ENCODE measurements around the gene EDNRB. TPM values are rescaled to one million over a fixed set of nuclear protein-coding genes. Genes with fewer than 3 reads are reported as not detected.

Gene EDNRB
- polyA plus RNA-seq, 1 donor (not counting 4 experiments of a cell fraction or from before 2014, with no cell fraction given), result 0.01 TPM

DNA sequence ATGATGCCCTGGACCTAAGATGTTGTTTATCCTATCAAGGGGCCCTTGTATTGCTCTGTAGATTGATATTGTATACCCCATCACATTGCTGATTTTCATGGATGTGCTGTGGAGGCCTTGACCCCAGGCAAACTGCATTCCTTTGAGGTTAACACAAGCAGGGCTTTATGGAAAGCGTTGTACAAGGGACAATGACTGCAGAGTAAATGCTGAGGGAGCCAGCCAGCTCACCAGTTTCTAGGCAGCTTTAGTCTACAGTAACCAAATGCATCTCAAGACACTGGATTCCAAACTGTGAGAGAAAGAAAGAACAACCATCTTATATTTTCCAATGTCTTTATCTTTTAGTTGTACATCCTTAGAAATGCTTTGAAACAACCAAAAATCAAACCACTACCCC lies 34.1 kb upstream of the EDNRB start:
- no peak overlapping the region for H2AFZ ChIP-seq (ENCODE audit: control insufficient read depth, low read length)
- H3K4me2 ChIP-seq (ENCODE audit: control insufficient read depth, extremely low read depth, insufficient read depth, low read depth, low read length), result no peak overlapping the region
- no peak overlapping the region for H3K9ac ChIP-seq (ENCODE audit: control insufficient read depth, extremely low read depth, insufficient read depth, low read length)
- H3K9me3 ChIP-seq (ENCODE audit: control insufficient read depth, low read depth, low read length), result no peaks in the 10 kb centered on the region
- H3K4me3 ChIP-seq (ENCODE audit: control insufficient read depth in 2 of 3, extremely low read depth in 1 of 3, insufficient read depth in 2 of 3, low read depth in 1 of 3, low read length in 3 of 3), result no peak overlapping the region
- FAIRE-seq, result no peak
- no peak for DNase-seq (ENCODE audit: low read depth, low spot score)
- no peaks in the 10 kb centered on the region for H3K36me3 ChIP-seq (ENCODE audit: control insufficient read depth in 2 of 2, extremely low read depth in 1 of 2, insufficient read depth in 2 of 2, low read length in 2 of 2)
- H3K79me2 ChIP-seq (ENCODE audit: control insufficient read depth, insufficient read depth, low read length), result no peaks in the 10 kb centered on the region
- dilution Hi-C loops (cut with MboI; ENCODE audit: extremely low pct_ligation_motif_present, low sequenced_read_pairs), result no loop called here
- TF ChIP-seq EZH2 (IDR thresholded peaks at IDR 0.05; ENCODE audit: low read length), result no peak
- TF ChIP-seq, protein P1, sequence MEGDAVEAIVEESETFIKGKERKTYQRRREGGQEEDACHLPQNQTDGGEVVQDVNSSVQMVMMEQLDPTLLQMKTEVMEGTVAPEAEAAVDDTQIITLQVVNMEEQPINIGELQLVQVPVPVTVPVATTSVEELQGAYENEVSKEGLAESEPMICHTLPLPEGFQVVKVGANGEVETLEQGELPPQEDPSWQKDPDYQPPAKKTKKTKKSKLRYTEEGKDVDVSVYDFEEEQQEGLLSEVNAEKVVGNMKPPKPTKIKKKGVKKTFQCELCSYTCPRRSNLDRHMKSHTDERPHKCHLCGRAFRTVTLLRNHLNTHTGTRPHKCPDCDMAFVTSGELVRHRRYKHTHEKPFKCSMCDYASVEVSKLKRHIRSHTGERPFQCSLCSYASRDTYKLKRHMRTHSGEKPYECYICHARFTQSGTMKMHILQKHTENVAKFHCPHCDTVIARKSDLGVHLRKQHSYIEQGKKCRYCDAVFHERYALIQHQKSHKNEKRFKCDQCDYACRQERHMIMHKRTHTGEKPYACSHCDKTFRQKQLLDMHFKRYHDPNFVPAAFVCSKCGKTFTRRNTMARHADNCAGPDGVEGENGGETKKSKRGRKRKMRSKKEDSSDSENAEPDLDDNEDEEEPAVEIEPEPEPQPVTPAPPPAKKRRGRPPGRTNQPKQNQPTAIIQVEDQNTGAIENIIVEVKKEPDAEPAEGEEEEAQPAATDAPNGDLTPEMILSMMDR (optimal IDR thresholded peaks at IDR 0.05 in 1 of 3, IDR thresholded peaks at IDR 0.05 in 1 of 3, conservative IDR thresholded peaks at IDR 0.05 in 1 of 3; ENCODE audit: extremely low read depth in 1 of 3, insufficient read depth in 2 of 3, low read length in 3 of 3), result no peak
- H3K4me1 ChIP-seq (ENCODE audit: control insufficient read depth, extremely low read depth, insufficient read depth, low read length), result no peaks in the 10 kb centered on the region
- no peaks in the 10 kb centered on the region for H3K27me3 ChIP-seq (ENCODE audit: control insufficient read depth, extremely low read depth, insufficient read depth, low read length)
- no peaks in the 10 kb centered on the region for H3K9me1 ChIP-seq (ENCODE audit: control insufficient read depth, extremely low read depth, insufficient read depth, low read length)
- no peaks in the 10 kb centered on the region for H4K20me1 ChIP-seq (ENCODE audit: control insufficient read depth, extremely low read depth, insufficient read depth, low read length)
- H3K27ac ChIP-seq (ENCODE audit: control insufficient read depth, insufficient read depth, low read length), result no peak overlapping the region

DNA sequence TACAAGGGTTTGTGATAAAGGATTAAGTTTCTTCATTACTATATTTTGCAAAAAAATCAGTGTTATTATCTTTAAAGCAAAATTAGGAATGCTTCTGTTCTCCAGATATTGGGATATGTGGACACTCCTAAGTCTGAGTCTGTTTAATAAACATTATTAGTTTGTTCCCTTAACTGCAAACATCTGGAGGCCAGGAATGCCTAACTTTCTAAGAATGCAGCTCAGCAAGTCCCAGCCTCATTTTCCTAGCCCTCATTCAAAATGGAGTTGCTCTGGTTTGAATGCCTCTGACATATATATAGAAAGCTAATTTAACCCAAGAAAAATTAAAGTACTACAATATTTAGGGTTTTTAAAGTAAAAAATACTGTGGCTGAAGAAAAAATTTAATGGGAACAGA lies 33.6 kb upstream of the EDNRB start:
- H3K27me3 ChIP-seq (ENCODE audit: control insufficient read depth, extremely low read depth, insufficient read depth, low read length), result no peaks in the 10 kb centered on the region
- no peaks in the 10 kb centered on the region for H3K9me3 ChIP-seq (ENCODE audit: control insufficient read depth, low read depth, low read length)
- H3K4me2 ChIP-seq (ENCODE audit: control insufficient read depth, extremely low read depth, insufficient read depth, low read depth, low read length), result no peak overlapping the region
- no peak overlapping the region for H2AFZ ChIP-seq (ENCODE audit: control insufficient read depth, low read length)
- dilution Hi-C loops (cut with MboI; ENCODE audit: extremely low pct_ligation_motif_present, low sequenced_read_pairs), result no loop called here
- H3K4me1 ChIP-seq (ENCODE audit: control insufficient read depth, extremely low read depth, insufficient read depth, low read length), result no peaks in the 10 kb centered on the region
- no peak overlapping the region for H3K4me3 ChIP-seq (ENCODE audit: control insufficient read depth in 2 of 3, extremely low read depth in 1 of 3, insufficient read depth in 2 of 3, low read depth in 1 of 3, low read length in 3 of 3)
- H3K27ac ChIP-seq (ENCODE audit: control insufficient read depth, insufficient read depth, low read length), result no peak overlapping the region
- FAIRE-seq (no peak), DNase-seq (ENCODE audit: low read depth, low spot score) (no peak)
- H4K20me1 ChIP-seq (ENCODE audit: control insufficient read depth, extremely low read depth, insufficient read depth, low read length), result no peaks in the 10 kb centered on the region
- no peaks in the 10 kb centered on the region for H3K79me2 ChIP-seq (ENCODE audit: control insufficient read depth, insufficient read depth, low read length)
- H3K9me1 ChIP-seq (ENCODE audit: control insufficient read depth, extremely low read depth, insufficient read depth, low read length), result no peaks in the 10 kb centered on the region
- no peaks in the 10 kb centered on the region for H3K36me3 ChIP-seq (ENCODE audit: control insufficient read depth in 2 of 2, extremely low read depth in 1 of 2, insufficient read depth in 2 of 2, low read length in 2 of 2)
- TF ChIP-seq, protein P1 (optimal IDR thresholded peaks at IDR 0.05 in 1 of 3, IDR thresholded peaks at IDR 0.05 in 1 of 3, conservative IDR thresholded peaks at IDR 0.05 in 1 of 3; ENCODE audit: extremely low read depth in 1 of 3, insufficient read depth in 2 of 3, low read length in 3 of 3), result no peak
- no peak for TF ChIP-seq EZH2 (IDR thresholded peaks at IDR 0.05; ENCODE audit: low read length)
- no peak overlapping the region for H3K9ac ChIP-seq (ENCODE audit: control insufficient read depth, extremely low read depth, insufficient read depth, low read length)
